ENCODE data around the gene STIP1. TPM values are rescaled to one million over a fixed set of nuclear protein-coding genes. Genes with fewer than 3 reads are reported as not detected.

The STIP1 gene
- total and polyA plus RNA-seq, 2 of the 4 experiments (the other 2 are of a cell fraction): 201 to 489 TPM

- Histone ChIP-seq H3K27me3 (ENCODE audit: control insufficient read depth, insufficient read depth, low read length) (no peaks in the 10 kb centered on the region), H3K27ac (ENCODE audit: insufficient read depth, low read length) (no peak overlapping the region), H2BK15ac (ENCODE audit: low read depth, low read length) (no peak overlapping the region), H3K18ac (ENCODE audit: low read depth, low read length) (no peak overlapping the region), H2AFZ (replicated peaks; ENCODE audit: low read length, poor library complexity) (no peak overlapping the region), H3K9ac (ENCODE audit: low read depth, low read length) (no peak overlapping the region), H3K14ac (replicated peaks; ENCODE audit: low read depth, low read length) (no peak overlapping the region), H4K5ac (ENCODE audit: low read depth, low read length) (no peak overlapping the region), H2BK5ac (ENCODE audit: low read depth, low read length, poor library complexity, severe bottlenecking) (no peak overlapping the region), H3K9me1 (ENCODE audit: insufficient read depth, low read length) (0 out of 2 replicates have a peak, but pooled peaks cover 5% of the 10 kb centered on the region), H3K4ac (ENCODE audit: low read depth, low read length) (no peak overlapping the region), H2BK20ac (ENCODE audit: low read depth, low read length) (no peak overlapping the region), H3K4me3 (ENCODE audit: insufficient read depth, low read depth, low read length) (no peak overlapping the region), H4K8ac (ENCODE audit: low read depth in 2 of 2, low read length in 2 of 2) (no peak overlapping the region), H3K23ac (ENCODE audit: low read depth, low read length) (no peak overlapping the region), H3K79me1 (ENCODE audit: low read depth in 1 of 2, low read length in 2 of 2) (no peaks in the 10 kb centered on the region), H3K4me2 (ENCODE audit: low read depth, low read length) (no peak overlapping the region), H3K9me3 (ENCODE audit: control insufficient read depth, insufficient read depth, low read length) (no peaks in the 10 kb centered on the region), H2BK120ac (ENCODE audit: low read depth, low read length) (no peak overlapping the region), H3K36me3 (ENCODE audit: control insufficient read depth, insufficient read depth, low read length) (no peaks in the 10 kb centered on the region; the same call in 1 of the 2 replicates), H2AK5ac (ENCODE audit: low read depth, low read length) (no peak overlapping the region), H4K20me1 (ENCODE audit: insufficient read depth, low read length) (no peaks in the 10 kb centered on the region), H4K91ac (ENCODE audit: insufficient read depth, low read depth, low read length) (no peak overlapping the region), H2AK9ac (replicated peaks; ENCODE audit: low read depth, low read length, poor library complexity) (no peak overlapping the region), H3K56ac (ENCODE audit: extremely low read depth, insufficient read depth, low read length) (no peak overlapping the region), H3K4me1 (ENCODE audit: control insufficient read depth, insufficient read depth, low read length) (no peaks in the 10 kb centered on the region)
- DNase-seq (no peak), ATAC-seq (ENCODE audit: low read depth) (no peak)
- in situ Hi-C loops (cut with MboI; ENCODE audit: low sequenced_read_pairs) (no loop called here), intact Hi-C loops (cut with micrococcal nuclease) (no loop called here), dilution Hi-C loops (cut with HindIII; ENCODE audit: low sequenced_read_pairs, unreplicated experiment) (no loop called here)
- BruUV-seq (replicated peaks): no TSS peak
- no peak for TF ChIP-seq CHD1 (IDR thresholded peaks at IDR 0.05; ENCODE audit: low read depth, low read length)
- no peak for TF ChIP-seq USF2 (IDR thresholded peaks at IDR 0.05; ENCODE audit: low read depth, low read length)
- TF ChIP-seq RFX5 (IDR thresholded peaks at IDR 0.05; ENCODE audit: low read depth, low read length): no peak
- no peak for TF ChIP-seq MXI1 (IDR thresholded peaks at IDR 0.05; ENCODE audit: borderline replicate concordance, low read depth, low read length)
- TF ChIP-seq MAFK (IDR thresholded peaks at IDR 0.05; ENCODE audit: low read depth, low read length): no peak
- TF ChIP-seq SMC3 (IDR thresholded peaks at IDR 0.05; ENCODE audit: low read depth, low read length): no peak
- TF ChIP-seq BHLHE40 (IDR thresholded peaks at IDR 0.05; ENCODE audit: low read depth, low read length): no peak
- no peak for TF ChIP-seq NFE2L2 (IDR thresholded peaks at IDR 0.05; ENCODE audit: low read depth, low read length)
- ChIA-PET POLR2A (ENCODE audit: unreplicated experiment) (no interaction called here), CTCF (interaction anchor here (0.9 kb wide), 1 partner anchor 9 kb away, joined by 3 read pairs; no protein-coding TSS in a partner anchor)
- 100% methylated on average over 1 of the region's 6 CpGs; no CpG with 5 or more reads in 1 of the 2 experiments for WGBS, 2 experiments (ENCODE audit: extremely low coverage in 2 of 2, insufficient read length in 1 of 2)
These were observed 30.9 kb downstream of the STIP1 start for GRCh38 chr11:64216879-64217278.
